EL (cell line): ENCODE measurements around the gene ATAD3B.
"Not testable (repeated sequence)": the region's sequence is repeated elsewhere in the genome, so short reads cannot be mapped to it uniquely, and the experiment has no call there.

Experiments used
- DNase-seq: peaks from one replicate; pipeline ENCODE4 v3.0.0-alpha.2; 2016

ATAD3B gene

GRCh38 chr1:1452882-1453281 lies 18.7 kb upstream of the ATAD3B start:
- no peak for DNase-seq

DNA sequence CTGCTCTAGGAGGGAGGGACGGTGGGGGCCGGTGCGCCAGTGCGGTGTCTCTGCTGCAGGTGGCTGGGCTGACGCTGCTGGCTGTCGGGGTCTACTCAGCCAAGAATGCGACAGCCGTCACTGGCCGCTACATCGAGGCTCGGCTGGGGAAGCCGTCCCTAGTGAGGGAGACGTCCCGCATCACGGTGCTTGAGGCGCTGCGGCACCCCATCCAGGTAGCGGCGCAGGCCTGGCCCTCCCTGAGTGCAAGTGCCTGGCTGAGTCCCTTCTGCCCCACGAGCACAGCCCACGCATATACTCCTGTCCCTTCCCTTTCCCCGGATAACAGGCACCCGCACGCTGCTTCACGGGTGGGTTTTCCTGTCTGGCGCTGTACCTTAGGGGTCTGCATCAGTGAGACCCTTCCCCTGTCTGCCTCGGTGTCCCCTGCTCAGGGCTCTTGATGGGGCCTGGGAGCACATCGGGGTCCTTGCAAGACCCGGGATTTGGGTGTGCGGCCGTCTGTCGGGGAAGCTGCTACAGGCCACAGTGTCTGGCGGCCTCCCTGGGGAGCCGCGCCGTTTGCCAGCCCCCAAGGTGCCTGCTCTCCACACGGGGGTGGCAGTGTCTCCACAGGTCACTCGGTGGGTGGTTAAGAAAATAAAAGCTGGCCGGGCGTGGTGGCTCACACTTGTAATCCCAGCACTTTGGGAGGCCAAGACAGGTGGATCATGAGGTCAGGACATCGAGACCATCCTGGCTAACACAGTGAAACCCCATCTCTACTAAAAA lies 17.1 kb upstream of the ATAD3B start:
- not testable (repeated sequence) for DNase-seq

GRCh38 chr1:1455366-1455884 lies 16.1 kb upstream of the ATAD3B start:
- no peak for DNase-seq

GRCh38 chr1:1455934-1456333 lies 15.6 kb upstream of the ATAD3B start:
- not testable (repeated sequence) for DNase-seq

GRCh38 chr1:1456683-1457255 lies 14.8 kb upstream of the ATAD3B start:
- DNase-seq, result not testable (repeated sequence)

GRCh38 chr1:1459156-1459555 lies 12.4 kb upstream of the ATAD3B start:
- not testable (repeated sequence) for DNase-seq

DNA sequence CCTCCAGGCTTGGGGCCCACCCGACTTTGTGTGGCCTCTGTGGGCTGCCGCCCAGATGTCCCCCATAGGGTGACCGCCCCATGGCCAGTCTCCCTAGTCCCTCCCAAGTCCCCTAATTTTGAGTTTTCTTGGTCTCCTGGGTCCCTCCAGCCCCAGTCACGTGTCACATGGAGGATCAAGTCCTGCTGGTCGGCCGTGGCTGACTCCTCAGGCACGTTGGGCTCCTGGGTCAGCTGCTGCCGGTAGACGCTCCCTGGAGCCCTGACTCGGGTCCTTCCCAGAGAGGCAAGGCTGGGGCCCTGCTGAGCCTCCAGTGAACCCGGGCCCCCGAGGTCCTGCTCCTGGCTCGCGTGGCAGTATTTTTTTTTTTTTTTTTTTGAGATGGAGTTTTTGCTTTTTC lies 11.9 kb upstream of the ATAD3B start:
- DNase-seq, result not testable (repeated sequence)

DNA sequence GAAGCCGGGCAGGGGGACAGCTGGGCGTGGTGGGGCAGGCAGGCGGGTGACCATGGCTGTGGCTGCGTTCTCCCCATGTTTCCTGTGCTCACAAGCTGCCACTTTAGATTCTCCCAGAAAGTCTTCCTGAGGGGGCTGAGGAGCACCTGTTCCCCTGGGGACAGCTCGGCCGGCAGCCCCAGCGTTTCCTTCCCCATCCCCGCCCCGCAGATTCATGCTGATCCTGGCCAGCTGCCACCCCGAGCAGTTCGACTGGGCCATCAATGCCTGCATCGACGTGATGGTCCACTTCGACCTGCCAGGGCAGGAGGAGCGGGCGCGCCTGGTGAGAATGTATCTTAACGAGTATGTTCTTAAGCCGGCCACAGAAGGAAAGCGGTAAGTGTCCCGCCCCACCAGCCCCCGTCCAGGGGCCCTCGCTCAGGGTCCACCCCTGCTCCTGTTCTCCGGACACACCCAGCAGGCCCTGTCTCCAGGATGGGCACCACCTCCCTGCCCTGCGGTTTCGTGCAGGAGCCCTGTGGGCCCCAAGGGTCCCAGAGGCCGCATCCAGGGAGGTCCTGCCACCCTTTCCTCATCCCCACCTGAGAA lies 10.9 kb upstream of the ATAD3B start:
- no peak for DNase-seq

GRCh38 chr1:1461721-1462317 lies 9.7 kb upstream of the ATAD3B start:
- no peak for DNase-seq

GRCh38 chr1:1462318-1462966 lies 9.1 kb upstream of the ATAD3B start:
- DNase-seq, result no peak

- DNase-seq, result no peak
These were observed 8.3 kb upstream of the ATAD3B start for GRCh38 chr1:1463312-1463711.

- not testable (repeated sequence) for DNase-seq
These were observed 3.2 kb upstream of the ATAD3B start for GRCh38 chr1:1468196-1468985.

DNA sequence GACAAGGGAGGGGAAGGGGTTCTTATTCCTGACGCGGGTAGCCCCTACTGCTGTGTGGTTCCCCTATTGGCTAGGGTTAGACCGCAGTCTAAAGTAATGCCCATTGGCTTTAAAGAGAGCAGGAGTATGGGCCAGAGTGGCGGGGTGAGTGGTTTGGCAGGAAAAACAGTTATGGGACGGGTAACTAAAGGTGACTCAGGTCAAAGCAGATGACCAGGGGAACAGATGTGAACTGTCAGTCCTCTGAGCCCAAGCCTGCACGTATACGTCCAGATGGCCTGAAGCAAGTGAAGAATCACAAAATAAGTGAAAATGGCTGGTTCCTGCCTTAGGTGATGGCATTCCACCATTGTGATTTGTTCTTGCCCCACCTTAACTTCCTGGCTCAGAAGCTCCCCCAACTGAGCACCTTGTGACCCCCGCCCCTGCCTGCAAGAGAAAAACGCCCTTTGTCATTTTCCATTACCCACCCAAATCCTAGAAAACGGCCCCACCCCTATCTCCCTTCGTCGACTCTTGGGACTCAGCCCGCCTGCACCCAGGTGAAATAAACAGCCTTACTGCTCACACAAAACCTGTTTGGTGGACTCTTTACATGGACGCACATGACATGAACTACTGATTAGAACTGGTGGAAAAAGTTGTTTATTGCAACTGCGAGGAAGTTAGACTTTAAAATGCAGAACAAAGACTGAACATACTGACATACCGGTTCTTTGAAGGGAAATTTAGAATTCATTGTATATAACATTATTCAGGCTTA lies 758 bp upstream of the ATAD3B start:
- no peak for DNase-seq

- not testable (repeated sequence) for DNase-seq
These were observed 700 bp downstream of the ATAD3B start for GRCh38 chr1:1472053-1472876.

- not testable (repeated sequence) for DNase-seq
These were observed 4.4 kb downstream of the ATAD3B start for GRCh38 chr1:1476011-1476410.

DNA sequence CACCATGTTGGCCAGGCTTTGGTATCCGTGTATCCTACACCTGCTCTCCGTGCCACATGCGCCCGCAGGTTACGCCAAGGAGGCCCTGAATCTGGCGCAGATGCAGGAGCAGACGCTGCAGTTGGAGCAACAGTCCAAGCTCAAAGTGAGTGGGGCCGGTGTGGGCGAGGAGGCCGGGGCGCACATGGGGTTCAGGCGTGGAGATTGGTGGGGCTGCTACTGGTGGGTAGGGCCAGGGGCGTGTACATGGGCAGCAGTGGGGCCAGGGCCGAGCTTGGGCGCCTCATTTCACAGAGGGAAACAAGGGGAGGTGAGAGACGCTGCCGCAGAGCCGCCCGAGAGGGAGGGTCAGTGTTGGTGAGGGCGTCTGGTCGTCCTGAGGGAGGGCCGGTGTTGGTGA lies 5.6 kb downstream of the ATAD3B start:
- no peak for DNase-seq

DNA sequence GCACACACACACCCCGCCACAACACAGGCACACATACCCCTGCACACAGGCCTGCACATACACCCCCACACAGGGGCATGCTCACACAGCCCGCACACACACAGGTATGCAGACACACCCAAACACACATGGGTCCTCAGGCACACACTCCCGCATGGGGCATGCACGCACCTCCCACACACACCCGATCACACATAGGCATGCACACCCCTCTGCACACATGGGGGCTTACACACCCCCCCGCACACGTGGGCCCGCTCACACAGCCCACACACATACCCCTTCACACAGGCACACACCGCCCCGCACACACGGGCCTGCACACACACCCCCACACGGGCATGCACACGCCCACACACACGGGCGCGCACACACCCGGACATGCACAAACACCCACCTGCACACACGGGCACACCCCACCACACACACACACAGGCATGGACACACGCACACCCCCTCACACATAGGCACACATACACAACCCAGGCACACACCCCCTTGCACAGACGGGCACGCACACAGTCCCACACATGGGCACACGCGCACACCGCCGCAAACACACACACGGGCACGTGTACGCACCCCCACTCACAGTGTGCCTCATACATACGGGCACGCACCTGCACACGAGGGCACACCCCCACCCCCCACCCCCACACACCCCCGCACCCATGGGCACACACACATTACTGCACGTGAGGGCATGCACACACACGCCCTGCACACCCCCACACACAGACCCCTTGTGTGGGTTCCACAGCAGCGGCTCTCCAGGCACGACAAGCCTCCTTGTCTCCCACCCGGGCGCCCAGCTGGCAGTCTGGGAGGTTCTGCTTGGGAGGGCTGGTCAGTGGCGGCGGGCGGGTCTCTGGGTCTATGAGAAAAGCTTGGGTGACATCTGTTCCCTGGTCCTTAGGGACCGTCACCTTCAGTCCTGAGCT lies 8.3 kb downstream of the ATAD3B start:
- DNase-seq, result no peak

DNA sequence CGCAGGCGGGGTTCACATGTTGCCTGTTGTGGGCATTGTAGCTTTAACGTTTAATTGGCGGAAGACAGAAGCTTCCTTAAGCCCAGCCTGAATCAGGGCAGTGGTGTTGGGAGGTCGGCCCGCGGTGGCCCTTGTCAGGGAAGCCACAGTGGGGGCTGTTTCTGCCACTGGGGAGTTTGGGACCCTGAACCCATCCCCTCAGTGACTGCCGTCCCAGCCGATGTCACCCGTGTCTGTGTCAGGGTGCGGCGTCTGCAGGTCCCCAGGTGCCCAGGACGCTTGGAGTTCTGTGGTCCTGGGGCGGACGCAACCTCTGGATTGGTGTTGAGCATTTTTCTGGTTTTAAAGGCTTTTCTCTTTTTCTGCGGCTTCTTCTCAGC lies 8.9 kb downstream of the ATAD3B start:
- not testable (repeated sequence) for DNase-seq

GRCh38 chr1:1481811-1482210 lies 10.2 kb downstream of the ATAD3B start:
- DNase-seq, result not testable (repeated sequence)
